Smooth muscle cell of the umbilical artery (primary cell): ENCODE measurements around the gene TSPAN17. TPM values are rescaled to one million over a fixed set of nuclear protein-coding genes. Genes with fewer than 3 reads are reported as not detected.

Experiments used
- total RNA-seq: library from RNA; depleted of rRNA; stranded (reverse); fragments of >200 nt; gene quantifications from 2 replicates; pipeline ENCODE4 v1.2.3, GENCODE V29; 2014

TSPAN17 gene
- 33.3 and 37.6 TPM in 2 replicates for total RNA-seq

GRCh38 chr5:176647030-176647842 lies at the start of gene TSPAN17:
TSPAN17 (plus strand) TSS chr5:176647484; CDS start chr5:176647616, 132 bp downstream.

GRCh38 chr5:176609724-176610434 lies 37.4 kb upstream of the TSPAN17 start, which contains the start of gene GPRIN1:
GPRIN1 (minus strand) TSS chr5:176610156; CDS start chr5:176599834, 10,322 bp downstream.

GRCh38 chr5:176629853-176630680 lies 17.2 kb upstream of the TSPAN17 start, which contains the start of the genes EIF4E1B and SNCB:
EIF4E1B (plus strand) TSS chr5:176630675; CDS start chr5:176642788, 12,113 bp downstream.
SNCB (minus strand) TSS chr5:176630534; CDS start chr5:176629654, 880 bp downstream.

Other genes starting within 250 kb of the TSPAN17 start
- 72.2 and 86.4 TPM in 2 replicates for gene CLTB, start 230.9 kb upstream of the TSPAN17 start, total RNA-seq
- 39.5 and 48.1 TPM in 2 replicates for gene FAF2, start 199.1 kb upstream of the TSPAN17 start, total RNA-seq
- 2.1 and 4.6 TPM in 2 replicates for gene RNF44, start 110.1 kb upstream of the TSPAN17 start, total RNA-seq
- gene CDHR2, start 98.1 kb upstream of the TSPAN17 start, total RNA-seq = 0.05 TPM in 1 of 2 replicates, not detected in the other
- gene GPRIN1, start 37.3 kb upstream of the TSPAN17 start, total RNA-seq = 1.8 and 7.3 TPM in 2 replicates
- gene SNCB, start 16.9 kb upstream of the TSPAN17 start, total RNA-seq = 0.18 TPM in 1 of 2 replicates, not detected in the other
- not detected in 2 replicates for gene EIF4E1B, start 16.8 kb upstream of the TSPAN17 start, total RNA-seq
- not detected in 2 replicates for gene UNC5A, start 163.1 kb downstream of the TSPAN17 start, total RNA-seq